ENCODE results near the gene HSPA12B. TPM values are rescaled to one million over a fixed set of nuclear protein-coding genes. Genes with fewer than 3 reads are reported as not detected.

The HSPA12B gene
- total RNA-seq (3.4 and 6.6 TPM in 2 replicates), polyA plus RNA-seq (3.6 and 3.7 TPM in 2 replicates), polyA minus RNA-seq (2.8 and 2.9 TPM in 2 replicates), Bru-seq, nascent RNA (percentile 41 among the genes with signal in this experiment), BruChase-seq, experiment 1, labeled RNA remaining after a 6-hour chase (percentile 35 among the genes with signal in this experiment), BruChase-seq, experiment 2, labeled RNA remaining after a 2-hour chase (percentile 36 among the genes with signal in this experiment)
- polyA plus RNA-seq (2011; cell fraction: cytosol; rRNA removed): 2.7 and 3.4 TPM in 2 replicates
- polyA plus RNA-seq (2011; cell fraction: nucleus; rRNA removed): 5.6 and 5.7 TPM in 2 replicates
- polyA plus RNA-seq (2012): 7.3 and 10.7 TPM in 2 replicates
- not detected for polyA minus RNA-seq (2011; cell fraction: cytosol; rRNA and poly(A)+ RNA removed)
- 2.3 and 4.9 TPM in 2 replicates for polyA minus RNA-seq (2011; cell fraction: nucleus; rRNA and poly(A)+ RNA removed)
- long read RNA-seq, transcript HSPA12B-201 (13 exons, 3,151 nt): major isoform, 5 of 8 reads
- long read RNA-seq, partial matches to known transcripts: 0 of 8 reads
- long read RNA-seq, other reads (novel, unspliced or antisense): 3 of 8 reads

GRCh38 chr20:3732327-3733118, at the start of gene HSPA12B:
HSPA12B (plus strand) TSS chr20:3732685; CDS start chr20:3738675, 5,990 bp downstream.
- dilution Hi-C loops (cut with MboI; ENCODE audit: extremely low pct_ligation_motif_present, low sequenced_read_pairs): no loop called here
- H3K9ac ChIP-seq (replicated peaks; ENCODE audit: extremely low read depth, insufficient read depth, low read length): no peak within 1 kb of the TSS
- H4K20me1 ChIP-seq (replicated peaks; ENCODE audit: control insufficient read depth, extremely low read depth, insufficient read depth, low read length): no peaks in the 10 kb centered on the region
- no peaks in the 10 kb centered on the region for H3K9me3 ChIP-seq (replicated peaks; ENCODE audit: control insufficient read depth, insufficient read depth, low read length)
- CTCF ChIA-PET: interaction anchor here (1.0 to 7.2 kb wide), 5 partner anchors 12 to 46 kb away, joined by 3 to 40 read pairs (median 5); no protein-coding TSS in a partner anchor
- H3K9me1 ChIP-seq (replicated peaks; ENCODE audit: control insufficient read depth, extremely low read depth, insufficient read depth, low read length): no peaks in the 10 kb centered on the region
- BruUV-seq (replicated peaks): no TSS peak
- POLR2A ChIA-PET: no interaction called here
- DNase-seq (ENCODE audit: low read depth, low spot score) (no peak), FAIRE-seq (no peak)
- no peak within 1 kb of the TSS for H3K27ac ChIP-seq (ENCODE audit: insufficient read depth, low read depth, low read length)
- H3K4me3 ChIP-seq (replicated peaks in 1 of 3; ENCODE audit: insufficient read depth in 1 of 3, low read depth in 1 of 3, low read length in 3 of 3): peak within 1 kb of the TSS; percentile 16 to 42 (median 34)
- intact Hi-C loops (cut with micrococcal nuclease): no loop called here
- H3K4me2 ChIP-seq (ENCODE audit: insufficient read depth, low read length): peak within 1 kb of the TSS; percentile 46
- H3K4me1 ChIP-seq (ENCODE audit: control insufficient read depth, extremely low read depth, insufficient read depth, low read length): no peaks in the 10 kb centered on the region
- H2AFZ ChIP-seq (ENCODE audit: low read depth, low read length): peak within 1 kb of the TSS; percentile 71
- H3K36me3 ChIP-seq (ENCODE audit: control insufficient read depth in 2 of 2, extremely low read depth in 1 of 2, insufficient read depth in 2 of 2, low read length in 2 of 2): no peaks in the 10 kb centered on the region
- peaks cover 2 to 5% of the 10 kb centered on the region in 2 experiments for H3K27me3 ChIP-seq (ENCODE audit: control insufficient read depth in 2 of 2, insufficient read depth in 2 of 2, low read length in 2 of 2)
- no peaks in the 10 kb centered on the region for H3K79me2 ChIP-seq (ENCODE audit: control insufficient read depth, insufficient read depth, low read length)
- TF ChIP-seq POLR2A (IDR thresholded peaks at IDR 0.05; ENCODE audit: low read depth, low read length): no peak
- TF ChIP-seq EZH2 (IDR thresholded peaks at IDR 0.05; ENCODE audit: borderline replicate concordance, low read depth, low read length, severe bottlenecking): peak; percentile 60

- intact Hi-C loops (cut with micrococcal nuclease): no loop called here
These were observed 47.1 kb upstream of the HSPA12B start for GRCh38 chr20:3685341-3685740.

More at GRCh38 chr20:3685341-3685740, 47.1 kb upstream of the HSPA12B start:
- TF ChIP-seq CTCF (IDR thresholded peaks at IDR 0.05; ENCODE audit: extremely low read depth in 1 of 2, insufficient read depth in 1 of 2, low read depth in 1 of 2, low read length in 2 of 2): no peak
- TF ChIP-seq FOS (IDR thresholded peaks at IDR 0.05; ENCODE audit: borderline replicate concordance, insufficient read depth, low read length): no peak
- TF ChIP-seq MAX (IDR thresholded peaks at IDR 0.05; ENCODE audit: insufficient read depth, insufficient read length): no peak
- no peak for TF ChIP-seq POLR2A (IDR thresholded peaks at IDR 0.05; ENCODE audit: low read depth, low read length)
- TF ChIP-seq GATA2 (IDR thresholded peaks at IDR 0.05; ENCODE audit: insufficient read depth, insufficient read length, low read depth, low read length): no peak
- TF ChIP-seq POLR2AphosphoS5 (IDR thresholded peaks at IDR 0.05; ENCODE audit: insufficient read depth, low read depth, low read length): no peak
- no peak for TF ChIP-seq EZH2 (IDR thresholded peaks at IDR 0.05; ENCODE audit: borderline replicate concordance, low read depth, low read length, severe bottlenecking)
- no peak for TF ChIP-seq JUN (IDR thresholded peaks at IDR 0.05; ENCODE audit: borderline replicate concordance, insufficient read depth, insufficient read length, low read depth)
- no peak for TF ChIP-seq MYC (IDR thresholded peaks at IDR 0.05; ENCODE audit: low read depth, low read length)
- no peaks in the 10 kb centered on the region for H3K9me3 ChIP-seq (replicated peaks; ENCODE audit: control insufficient read depth, insufficient read depth, low read length)
- no peak overlapping the region for H3K27ac ChIP-seq (ENCODE audit: insufficient read depth, low read depth, low read length)
- no peak overlapping the region for H2AFZ ChIP-seq (ENCODE audit: low read depth, low read length)
- dilution Hi-C loops (cut with MboI; ENCODE audit: extremely low pct_ligation_motif_present, low sequenced_read_pairs): no loop called here
- DNase-seq (ENCODE audit: low read depth, low spot score) (no peak), FAIRE-seq (no peak)
- peaks cover 29 to 39% of the 10 kb centered on the region in 2 experiments for H3K27me3 ChIP-seq (ENCODE audit: control insufficient read depth in 2 of 2, insufficient read depth in 2 of 2, low read length in 2 of 2)
- no peak overlapping the region for H3K4me3 ChIP-seq (replicated peaks in 1 of 3; ENCODE audit: insufficient read depth in 1 of 3, low read depth in 1 of 3, low read length in 3 of 3)
- no peak overlapping the region for H3K9ac ChIP-seq (replicated peaks; ENCODE audit: extremely low read depth, insufficient read depth, low read length)
- no peaks in the 10 kb centered on the region for H3K36me3 ChIP-seq (ENCODE audit: control insufficient read depth in 2 of 2, extremely low read depth in 1 of 2, insufficient read depth in 2 of 2, low read length in 2 of 2)
- no TSS peak for BruUV-seq (replicated peaks)
- no peaks in the 10 kb centered on the region for H3K9me1 ChIP-seq (replicated peaks; ENCODE audit: control insufficient read depth, extremely low read depth, insufficient read depth, low read length)
- no peaks in the 10 kb centered on the region for H4K20me1 ChIP-seq (replicated peaks; ENCODE audit: control insufficient read depth, extremely low read depth, insufficient read depth, low read length)
- H3K4me2 ChIP-seq (ENCODE audit: insufficient read depth, low read length): no peak overlapping the region
- H3K4me1 ChIP-seq (ENCODE audit: control insufficient read depth, extremely low read depth, insufficient read depth, low read length): no peaks in the 10 kb centered on the region
- no peaks in the 10 kb centered on the region for H3K79me2 ChIP-seq (ENCODE audit: control insufficient read depth, insufficient read depth, low read length)
- ChIA-PET CTCF (interaction anchor here (1.0 to 6.1 kb wide), 4 partner anchors 9 to 101 kb away, joined by 4 to 26 read pairs (median 20); partner anchors contain the start of gene CENPB), POLR2A (no interaction called here)
